ENCODE data around the gene RAVER1. TPM values are rescaled to one million over a fixed set of nuclear protein-coding genes. Genes with fewer than 3 reads are reported as not detected.

RAVER1 gene
- total and polyA plus RNA-seq, 2 of the 13 experiments (the other 11 are each of a cell fraction or from before 2014, with no cell fraction given): 3.6 to 7.9 TPM

DNA sequence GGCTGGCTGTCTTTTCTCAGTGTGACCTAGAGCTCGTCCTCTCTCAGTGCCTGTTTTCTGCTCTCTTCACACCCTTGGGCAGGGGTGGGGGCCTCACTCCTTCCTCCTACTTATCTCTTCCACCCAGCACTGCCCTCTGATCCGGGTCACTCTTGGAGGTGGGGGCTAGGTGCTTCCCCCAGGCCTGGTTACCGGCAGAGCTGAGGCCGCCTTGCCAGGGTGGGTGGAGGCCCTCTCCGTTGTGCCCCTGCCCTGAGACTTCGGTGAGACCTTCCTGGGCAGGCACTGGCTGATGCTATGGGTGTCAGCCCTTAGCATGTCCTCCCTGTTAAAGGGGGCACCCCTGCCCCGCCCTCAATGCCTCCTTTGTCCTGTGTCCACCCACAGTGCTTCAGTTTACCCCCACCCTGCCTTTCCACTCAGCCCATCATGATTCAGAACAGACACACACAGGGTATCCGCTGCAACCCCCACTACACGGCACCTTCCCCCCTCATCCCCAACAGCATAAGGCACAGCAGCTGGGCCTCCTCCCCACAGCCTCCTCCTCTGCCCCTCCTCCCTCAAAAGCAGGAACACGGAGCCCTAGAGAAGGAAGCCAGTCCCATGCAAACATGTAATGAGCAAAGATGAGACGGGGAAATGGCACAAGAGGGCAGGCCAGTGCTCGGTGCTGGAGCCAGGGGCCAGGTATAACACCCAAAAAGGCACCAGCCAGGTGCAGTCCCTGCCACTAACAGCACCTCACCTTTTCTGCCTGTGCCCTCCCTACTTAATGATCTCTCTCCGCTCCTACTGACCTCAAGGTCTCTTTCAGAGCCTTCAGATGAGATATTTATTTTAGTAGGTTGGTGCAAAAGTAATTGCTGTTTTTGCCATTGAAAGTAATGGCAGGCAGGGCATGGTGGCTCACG is 33.5 kb downstream of the RAVER1 start:
- peaks cover 37% of the 10 kb centered on the region for H3K4me1 ChIP-seq (ENCODE audit: insufficient read depth, low read length)
- no peak for FAIRE-seq
- no peaks in the 10 kb centered on the region for H3K9me3 ChIP-seq (ENCODE audit: low read length)
- H3K4me3 ChIP-seq (replicated peaks in 1 of 3; ENCODE audit: insufficient read depth in 1 of 3, low read depth in 2 of 3, low read length in 3 of 3): peak overlapping the region in 1 of 3 experiments; percentile 61; a peak in 2 of 6 replicates
- ATAC-seq: peak; percentile 45
- no peaks in the 10 kb centered on the region for H3K36me3 ChIP-seq (replicated peaks in 1 of 2; ENCODE audit: control insufficient read depth in 1 of 2, insufficient read depth in 2 of 2, low read length in 2 of 2)
- in situ Hi-C loops (cut with HindIII; ENCODE audit: extremely low pct_ligation_motif_present, low pct_unique_long_range_greater_than_20kb): no loop called here
- H3K4me2 ChIP-seq (ENCODE audit: low read depth, low read length): peak overlapping the region; percentile 74
- H3K79me2 ChIP-seq (ENCODE audit: insufficient read depth, low read length): no peaks in the 10 kb centered on the region
- peaks cover 0 to 4% of the 10 kb centered on the region in 2 experiments; a peak in 1 of 5 replicates for H3K27me3 ChIP-seq (ENCODE audit: control insufficient read depth in 1 of 2, insufficient read depth in 2 of 2, low read length in 2 of 2)
- no peak overlapping the region for H2AFZ ChIP-seq (ENCODE audit: low read length)
- H4K20me1 ChIP-seq (ENCODE audit: insufficient read depth, low read length): no peaks in the 10 kb centered on the region
- H3K27ac ChIP-seq (ENCODE audit: extremely low read length, insufficient read depth, low read length): no peak overlapping the region
- CTCF ChIA-PET (ENCODE audit: low intra/inter-chr PET ratio, low total read pairs): no interaction called here
- POLR2A ChIA-PET: interaction anchor here (0.6 to 2.0 kb wide), 5 partner anchors 10 to 83 kb away, joined by 3 to 5 read pairs (median 3); partner anchors contain the start of genes ICAM1, TYK2 and ZGLP1
- DNase-seq (ENCODE audit: low spot score): no peak
- BruUV-seq (replicated peaks): no TSS peak
- intact Hi-C loops (cut with micrococcal nuclease; ENCODE audit: unreplicated experiment): no loop called here
- 8% methylated on average over 11 of the region's 14 CpGs for WGBS (ENCODE audit: low lambda C conversion rate)
- H3K9ac ChIP-seq (ENCODE audit: insufficient read depth, low read depth, low read length): no peak overlapping the region
- TF ChIP-seq ZNF616 (CRISPR knock-in tag; IDR thresholded peaks at IDR 0.05; ENCODE audit: low read depth) (no peak), HES4 (CRISPR knock-in tag; IDR thresholded peaks at IDR 0.05; ENCODE audit: borderline replicate concordance) (no peak), NR2C2 (CRISPR knock-in tag; IDR thresholded peaks at IDR 0.05; ENCODE audit: borderline replicate concordance) (no peak), CCAR2 (optimal IDR thresholded peaks at IDR 0.05; ENCODE audit: low read depth, low read length) (no peak), STAT5B (CRISPR knock-in tag; IDR thresholded peaks at IDR 0.05) (no peak)
- TF ChIP-seq, protein P1, sequence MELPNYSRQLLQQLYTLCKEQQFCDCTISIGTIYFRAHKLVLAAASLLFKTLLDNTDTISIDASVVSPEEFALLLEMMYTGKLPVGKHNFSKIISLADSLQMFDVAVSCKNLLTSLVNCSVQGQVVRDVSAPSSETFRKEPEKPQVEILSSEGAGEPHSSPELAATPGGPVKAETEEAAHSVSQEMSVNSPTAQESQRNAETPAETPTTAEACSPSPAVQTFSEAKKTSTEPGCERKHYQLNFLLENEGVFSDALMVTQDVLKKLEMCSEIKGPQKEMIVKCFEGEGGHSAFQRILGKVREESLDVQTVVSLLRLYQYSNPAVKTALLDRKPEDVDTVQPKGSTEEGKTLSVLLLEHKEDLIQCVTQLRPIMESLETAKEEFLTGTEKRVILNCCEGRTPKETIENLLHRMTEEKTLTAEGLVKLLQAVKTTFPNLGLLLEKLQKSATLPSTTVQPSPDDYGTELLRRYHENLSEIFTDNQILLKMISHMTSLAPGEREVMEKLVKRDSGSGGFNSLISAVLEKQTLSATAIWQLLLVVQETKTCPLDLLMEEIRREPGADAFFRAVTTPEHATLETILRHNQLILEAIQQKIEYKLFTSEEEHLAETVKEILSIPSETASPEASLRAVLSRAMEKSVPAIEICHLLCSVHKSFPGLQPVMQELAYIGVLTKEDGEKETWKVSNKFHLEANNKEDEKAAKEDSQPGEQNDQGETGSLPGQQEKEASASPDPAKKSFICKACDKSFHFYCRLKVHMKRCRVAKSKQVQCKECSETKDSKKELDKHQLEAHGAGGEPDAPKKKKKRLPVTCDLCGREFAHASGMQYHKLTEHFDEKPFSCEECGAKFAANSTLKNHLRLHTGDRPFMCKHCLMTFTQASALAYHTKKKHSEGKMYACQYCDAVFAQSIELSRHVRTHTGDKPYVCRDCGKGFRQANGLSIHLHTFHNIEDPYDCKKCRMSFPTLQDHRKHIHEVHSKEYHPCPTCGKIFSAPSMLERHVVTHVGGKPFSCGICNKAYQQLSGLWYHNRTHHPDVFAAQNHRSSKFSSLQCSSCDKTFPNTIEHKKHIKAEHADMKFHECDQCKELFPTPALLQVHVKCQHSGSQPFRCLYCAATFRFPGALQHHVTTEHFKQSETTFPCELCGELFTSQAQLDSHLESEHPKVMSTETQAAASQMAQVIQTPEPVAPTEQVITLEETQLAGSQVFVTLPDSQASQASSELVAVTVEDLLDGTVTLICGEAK (IDR thresholded peaks at IDR 0.05): peak; percentile 51; the same call in 1 of the 2 replicates
- TF ChIP-seq, protein P1 (CRISPR knock-in tag; IDR thresholded peaks at IDR 0.05): no peak
- TF ChIP-seq, protein P2, sequence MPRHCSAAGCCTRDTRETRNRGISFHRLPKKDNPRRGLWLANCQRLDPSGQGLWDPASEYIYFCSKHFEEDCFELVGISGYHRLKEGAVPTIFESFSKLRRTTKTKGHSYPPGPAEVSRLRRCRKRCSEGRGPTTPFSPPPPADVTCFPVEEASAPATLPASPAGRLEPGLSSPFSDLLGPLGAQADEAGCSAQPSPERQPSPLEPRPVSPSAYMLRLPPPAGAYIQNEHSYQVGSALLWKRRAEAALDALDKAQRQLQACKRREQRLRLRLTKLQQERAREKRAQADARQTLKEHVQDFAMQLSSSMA (CRISPR knock-in tag; IDR thresholded peaks at IDR 0.05): no peak
- TF ChIP-seq, protein P3, sequence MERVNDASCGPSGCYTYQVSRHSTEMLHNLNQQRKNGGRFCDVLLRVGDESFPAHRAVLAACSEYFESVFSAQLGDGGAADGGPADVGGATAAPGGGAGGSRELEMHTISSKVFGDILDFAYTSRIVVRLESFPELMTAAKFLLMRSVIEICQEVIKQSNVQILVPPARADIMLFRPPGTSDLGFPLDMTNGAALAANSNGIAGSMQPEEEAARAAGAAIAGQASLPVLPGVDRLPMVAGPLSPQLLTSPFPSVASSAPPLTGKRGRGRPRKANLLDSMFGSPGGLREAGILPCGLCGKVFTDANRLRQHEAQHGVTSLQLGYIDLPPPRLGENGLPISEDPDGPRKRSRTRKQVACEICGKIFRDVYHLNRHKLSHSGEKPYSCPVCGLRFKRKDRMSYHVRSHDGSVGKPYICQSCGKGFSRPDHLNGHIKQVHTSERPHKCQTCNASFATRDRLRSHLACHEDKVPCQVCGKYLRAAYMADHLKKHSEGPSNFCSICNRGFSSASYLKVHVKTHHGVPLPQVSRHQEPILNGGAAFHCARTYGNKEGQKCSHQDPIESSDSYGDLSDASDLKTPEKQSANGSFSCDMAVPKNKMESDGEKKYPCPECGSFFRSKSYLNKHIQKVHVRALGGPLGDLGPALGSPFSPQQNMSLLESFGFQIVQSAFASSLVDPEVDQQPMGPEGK (CRISPR knock-in tag; IDR thresholded peaks at IDR 0.05): peak; percentile 74; the same call in 1 of the 2 replicates
- TF ChIP-seq, protein P4, sequence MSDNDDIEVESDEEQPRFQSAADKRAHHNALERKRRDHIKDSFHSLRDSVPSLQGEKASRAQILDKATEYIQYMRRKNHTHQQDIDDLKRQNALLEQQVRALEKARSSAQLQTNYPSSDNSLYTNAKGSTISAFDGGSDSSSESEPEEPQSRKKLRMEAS (IDR thresholded peaks at IDR 0.05): 0 out of 2 replicates have a peak, but pooled peaks have one; percentile 18

Measured in HepG2 (cell line).